Lower leg skin (tissue), 4 donors: Measurements from ENCODE around the gene NLRC3. TPM values are rescaled to one million over a fixed set of nuclear protein-coding genes. Genes with fewer than 3 reads are reported as not detected.

ENCODE experiments used
- DNase-seq, 2 donors: peaks; one replicate each; pipeline ENCODE4 v3.0.0-alpha.2; 2019; ENCODE audit warnings: low spot score in 2 of 2
- H3K4me3 ChIP-seq: fragments of 200-600 bp; sonication (generic); 2 replicates; pipeline ENCODE4 v1.5.1; 2017; ENCODE audit warnings: mild to moderate bottlenecking, low read depth; ENCODE audit not compliant: poor library complexity, severe bottlenecking
- CTCF ChIP-seq, 3 donors: fragments of 450-650 bp; IDR thresholded peaks; one replicate each; pipeline ENCODE4 v1.5.1; 2016; ENCODE audit warnings: antibody characterized with exemption in 3 of 3, mild to moderate bottlenecking in 3 of 3, moderate library complexity in 2 of 3
- POLR2A ChIP-seq, 2 donors: fragments of 450-650 bp; IDR thresholded peaks; one replicate each; pipeline ENCODE4 v1.6.1; 2016 to 2017; ENCODE audit warnings: antibody characterized with exemption in 2 of 2, mild to moderate bottlenecking in 1 of 2, moderate library complexity in 1 of 2
- WGBS, 2 donors: methylation state at CpG; one replicate each; pipeline ENCODE4 v1.1.5; 2018; 5-methylcytosine and 5-hydroxymethylcytosine counted together
- intact Hi-C: fragments of 100-400 bp; cut with DNase I; formaldehyde crosslinking; loops from one replicate; pipeline ENCODE4 v1.15.0; 2023; ENCODE audit warnings: low total_unique reads
- total RNA-seq, 4 donors: library from RNA; depleted of rRNA; stranded (reverse); fragments of >200 nt; gene quantifications; one replicate each; pipeline ENCODE4 v1.1.0, GENCODE V29; 2016

Gene NLRC3
- total RNA-seq, 4 donors from 2014 or later = 0.15 to 0.74 (median 0.28) TPM

GRCh38 chr16:3575491-3575890 is 1.7 kb downstream of the NLRC3 start:
- DNase-seq = no peak
- 66 to 75% methylated on average over 12 to 13 of the region's 13 CpGs for WGBS, 2 donors
- intact Hi-C loops = no loop called here
- no peak overlapping the region for H3K4me3 ChIP-seq
- TF ChIP-seq POLR2A (IDR thresholded peaks at IDR 0.05) (no peak), CTCF (IDR thresholded peaks at IDR 0.05) (no peak)

- TF ChIP-seq POLR2A (IDR thresholded peaks at IDR 0.05) (no peak), CTCF (IDR thresholded peaks at IDR 0.05) (no peak)
- no peak for DNase-seq
- H3K4me3 ChIP-seq = no peak overlapping the region
- intact Hi-C loops = no loop called here
- WGBS, 2 donors = 81 to 83% methylated on average over 13 to 14 of the region's 14 CpGs
Observed at GRCh38 chr16:3574195-3574594, 3.0 kb downstream of the NLRC3 start.

- intact Hi-C loops = no loop called here
- no peak for DNase-seq
- H3K4me3 ChIP-seq = no peak overlapping the region
- no peak for TF ChIP-seq POLR2A (IDR thresholded peaks at IDR 0.05)
- no peak for TF ChIP-seq CTCF (IDR thresholded peaks at IDR 0.05)
- WGBS, 2 donors = 79 to 86% methylated on average over 8 to 9 of the region's 9 CpGs
Observed at GRCh38 chr16:3573146-3573815, 3.9 kb downstream of the NLRC3 start.

GRCh38 chr16:3570420-3571062 is 6.7 kb downstream of the NLRC3 start:
- no peak for DNase-seq
- 79 to 82% methylated on average over 4 of the region's 4 CpGs for WGBS, 2 donors
- TF ChIP-seq POLR2A (IDR thresholded peaks at IDR 0.05) (no peak), CTCF (IDR thresholded peaks at IDR 0.05) (no peak)
- no peak overlapping the region for H3K4me3 ChIP-seq
- intact Hi-C loops = no loop called here

GRCh38 chr16:3569851-3570250 is 7.4 kb downstream of the NLRC3 start:
- intact Hi-C loops = no loop called here
- 94 to 96% methylated on average over 2 of the region's 2 CpGs for WGBS, 2 donors

More at GRCh38 chr16:3569851-3570250, 7.4 kb downstream of the NLRC3 start:
- DNase-seq = no peak
- no peak for TF ChIP-seq CTCF (IDR thresholded peaks at IDR 0.05)
- no peak for TF ChIP-seq POLR2A (IDR thresholded peaks at IDR 0.05)
- H3K4me3 ChIP-seq = no peak overlapping the region
